GM13976 (cell line): Measurements from ENCODE around the gene NKX6-1.

Experiments
- DNase-seq: peaks from one replicate; pipeline ENCODE4 v3.0.0; 2012; ENCODE audit warnings: low spot score
- CTCF ChIP-seq: IDR thresholded peaks from 2 replicates; pipeline ENCODE4 v1.5.1; 2012; ENCODE audit warnings: borderline replicate concordance, mild to moderate bottlenecking; ENCODE audit not compliant: insufficient read depth; ENCODE audit errors: extremely low read depth, missing control alignments, control extremely low read depth
- in situ Hi-C: fragments of 300-500 bp; cut with MboI; formaldehyde crosslinking; loops from one replicate; pipeline ENCODE4 v1.12.0; 2022; ENCODE audit warnings: low sequenced_read_pairs, mixed read lengths, inconsistent platforms; ENCODE audit not compliant: unreplicated experiment

NKX6-1 gene

GRCh38 chr4:84474107-84474506 lies 25.0 kb downstream of the NKX6-1 start:
- DNase-seq, result no peak
- no peak for TF ChIP-seq CTCF
- in situ Hi-C loops, result no loop called here

- in situ Hi-C loops, result no loop called here
- TF ChIP-seq CTCF, result no peak
- no peak for DNase-seq
Observed at GRCh38 chr4:84472154-84472553, 26.9 kb downstream of the NKX6-1 start.

GRCh38 chr4:84470204-84470785 lies 28.8 kb downstream of the NKX6-1 start:
- in situ Hi-C loops, result no loop called here
- TF ChIP-seq CTCF, result no peak

GRCh38 chr4:84467601-84468000 lies 31.5 kb downstream of the NKX6-1 start:
- DNase-seq, result no peak
- no peak for TF ChIP-seq CTCF
- in situ Hi-C loops, result no loop called here

More at GRCh38 chr4:84470204-84470785, 28.8 kb downstream of the NKX6-1 start:
- DNase-seq, result no peak

- in situ Hi-C loops, result no loop called here
- no peak for TF ChIP-seq CTCF
- DNase-seq, result no peak
Observed at GRCh38 chr4:84459783-84460182, 39.3 kb downstream of the NKX6-1 start.

- in situ Hi-C loops, result no loop called here
- DNase-seq, result no peak
- TF ChIP-seq CTCF, result no peak
Observed at GRCh38 chr4:84456157-84456556, 42.9 kb downstream of the NKX6-1 start.

- in situ Hi-C loops, result no loop called here
Observed at GRCh38 chr4:84455697-84456096, 43.4 kb downstream of the NKX6-1 start.

More at GRCh38 chr4:84455697-84456096, 43.4 kb downstream of the NKX6-1 start:
- DNase-seq, result no peak
- TF ChIP-seq CTCF, result no peak
